Caco-2 (cell line): ENCODE data around the gene B3GNT4. TPM values are rescaled to one million over a fixed set of nuclear protein-coding genes. Genes with fewer than 3 reads are reported as not detected.

Experiments
- BruUV-seq: library from RNA; stranded (reverse); fragments of 400-500 nt; replicated peaks from 2 replicates; lab custom pipeline; 2021; lab: Mats Ljungman, UMichigan
- CTCF ChIA-PET: fragments of 300-600 bp; sonication (Branson Sonifier 250); formaldehyde crosslinking; loops from one replicate; lab custom pipeline; 2022; ENCODE audit warnings: antibody characterized with exemption; lab: Charles Lee
- POLR2A ChIA-PET: fragments of 300-600 bp; sonication (Branson Sonifier 250); formaldehyde crosslinking; loops from one replicate; lab custom pipeline; 2022; ENCODE audit warnings: antibody characterized with exemption; lab: Charles Lee
- DNase-seq, 2 experiments: peaks; one replicate each; pipeline versions ENCODE4 v3.0.0 to v3.0.0-alpha.2; 2020 to 2022
- H3K27me3 ChIP-seq: replicated peaks from 2 replicates; pipeline ENCODE4 v1.6.0; 2011; ENCODE audit warnings: low read length; ENCODE audit not compliant: control insufficient read depth, insufficient read depth
- H3K36me3 ChIP-seq: 2 replicates; pipeline ENCODE4 v1.5.1; 2011; ENCODE audit warnings: low read length; ENCODE audit not compliant: control insufficient read depth, insufficient read depth
- H3K4me1 ChIP-seq: fragments of 250-450 bp; sonication (Bioruptor Pico); 2 replicates; pipeline ENCODE4 v1.5.1; 2020; ENCODE audit warnings: mild to moderate bottlenecking
- H3K4me3 ChIP-seq: 2 replicates; pipeline ENCODE4 v1.5.1; 2011; ENCODE audit warnings: low read depth, mild to moderate bottlenecking, control low read depth, low read length
- H3K9me3 ChIP-seq: fragments of 250-450 bp; sonication (Bioruptor Pico); 2 replicates; pipeline ENCODE4 v1.5.1; 2020; ENCODE audit warnings: mild to moderate bottlenecking, moderate library complexity
- H3K27ac Mint-ChIP-seq: one replicate; pipeline ENCODE4 v1.8.0; 2022; ENCODE audit warnings: mixed read lengths; ENCODE audit not compliant: unreplicated experiment
- H3K27me3 Mint-ChIP-seq: one replicate; pipeline ENCODE4 v1.8.0; 2022; ENCODE audit warnings: mixed read lengths; ENCODE audit not compliant: insufficient read depth, unreplicated experiment
- H3K36me3 Mint-ChIP-seq: one replicate; pipeline ENCODE4 v1.8.0; 2022; ENCODE audit warnings: mild to moderate bottlenecking, mixed read lengths; ENCODE audit not compliant: insufficient read depth, unreplicated experiment
- H3K4me1 Mint-ChIP-seq: one replicate; pipeline ENCODE4 v1.8.0; 2022; ENCODE audit warnings: low read depth, mixed read lengths; ENCODE audit not compliant: unreplicated experiment
- H3K4me3 Mint-ChIP-seq: one replicate; pipeline ENCODE4 v1.8.0; 2022; ENCODE audit warnings: mild to moderate bottlenecking, moderate library complexity, mixed read lengths; ENCODE audit not compliant: unreplicated experiment
- H3K9me3 Mint-ChIP-seq: one replicate; pipeline ENCODE4 v1.8.0; 2022; ENCODE audit warnings: mixed read lengths; ENCODE audit not compliant: unreplicated experiment
- CTCF ChIP-seq, 2 experiments: fragments of 200-600 bp in 1 of 2; IDR thresholded peaks; 1 replicate in 1 of 2; 2 replicates in 1 of 2; pipeline versions ENCODE4 v1.5.1 to v1.8.0; 2011 to 2022; ENCODE audit warnings: antibody characterized with exemption in 1 of 2, control low read depth in 1 of 2, inconsistent platforms in 1 of 2, low read depth in 1 of 2, low read length in 1 of 2, mild to moderate bottlenecking in 1 of 2, moderate library complexity in 1 of 2; ENCODE audit not compliant: insufficient read depth in 1 of 2, severe bottlenecking in 1 of 2, unreplicated experiment in 1 of 2
- intact Hi-C: fragments of 100-400 bp; cut with micrococcal nuclease; formaldehyde crosslinking; loops from one replicate; pipeline ENCODE4 v1.10.0; 2022; ENCODE audit not compliant: unreplicated experiment
- total RNA-seq: library from RNA; stranded (reverse); gene quantifications from 2 replicates; pipeline ENCODE4 v1.2.3, GENCODE V29; 2022

The B3GNT4 gene
- total RNA-seq, 1 experiment from 2014 or later = 2.2 TPM

- Mint-ChIP-seq H3K4me1 (no peaks in the 10 kb centered on the region), H3K27ac (no peak overlapping the region), H3K27me3 (no peaks in the 10 kb centered on the region), H3K9me3 (no peaks in the 10 kb centered on the region), H3K4me3 (no peak overlapping the region), H3K36me3 (no peaks in the 10 kb centered on the region)
- CTCF ChIA-PET = interaction anchor here (0.6 kb wide), 1 partner anchor 31 kb away, joined by 4 read pairs; no protein-coding TSS in a partner anchor
- no peak for DNase-seq
- H3K4me3 ChIP-seq = no peak overlapping the region
- POLR2A ChIA-PET = no interaction called here
- H3K4me1 ChIP-seq = no peaks in the 10 kb centered on the region; the same call in 1 of the 2 replicates
- no TSS peak for BruUV-seq
- no peaks in the 10 kb centered on the region for H3K27me3 ChIP-seq
- H3K36me3 ChIP-seq = no peaks in the 10 kb centered on the region
- intact Hi-C loops = no loop called here
- TF ChIP-seq CTCF (IDR thresholded peaks at IDR 0.05; ENCODE audit: insufficient read depth in 1 of 2, low read depth in 1 of 2, low read length in 1 of 2, severe bottlenecking in 1 of 2, unreplicated experiment in 1 of 2) = no peak
- H3K9me3 ChIP-seq = no peaks in the 10 kb centered on the region
Measured at GRCh38 chr12:122162976-122163375, 40.5 kb upstream of the B3GNT4 start.

- no TSS peak for BruUV-seq
- Mint-ChIP-seq H3K4me3 (no peak overlapping the region), H3K27me3 (no peaks in the 10 kb centered on the region), H3K27ac (no peak overlapping the region), H3K4me1 (no peaks in the 10 kb centered on the region), H3K36me3 (no peaks in the 10 kb centered on the region), H3K9me3 (no peaks in the 10 kb centered on the region)
- no peak for DNase-seq
- CTCF ChIA-PET = interaction anchor here (0.6 kb wide), 1 partner anchor 60 kb away, joined by 3 read pairs; no protein-coding TSS in a partner anchor
- Histone ChIP-seq H3K4me1 (no peaks in the 10 kb centered on the region; the same call in 1 of the 2 replicates), H3K27me3 (no peaks in the 10 kb centered on the region), H3K36me3 (no peaks in the 10 kb centered on the region), H3K4me3 (no peak overlapping the region), H3K9me3 (no peaks in the 10 kb centered on the region)
- intact Hi-C loops = no loop called here
- TF ChIP-seq CTCF (IDR thresholded peaks at IDR 0.05; ENCODE audit: insufficient read depth in 1 of 2, low read depth in 1 of 2, low read length in 1 of 2, severe bottlenecking in 1 of 2, unreplicated experiment in 1 of 2) = no peak
- POLR2A ChIA-PET = no interaction called here
Measured at GRCh38 chr12:122166422-122167349, 36.8 kb upstream of the B3GNT4 start.

- Histone ChIP-seq H3K4me3 (no peak overlapping the region), H3K36me3 (no peaks in the 10 kb centered on the region), H3K4me1 (no peaks in the 10 kb centered on the region; the same call in 1 of the 2 replicates), H3K9me3 (no peaks in the 10 kb centered on the region), H3K27me3 (no peaks in the 10 kb centered on the region)
- intact Hi-C loops = no loop called here
- DNase-seq = no peak
- no TSS peak for BruUV-seq
- no peaks in the 10 kb centered on the region for H3K4me1 Mint-ChIP-seq
- ChIA-PET CTCF (interaction anchor here (0.6 to 1.0 kb wide), 3 partner anchors 20 to 59 kb away, joined by 3 to 4 read pairs (median 3); no protein-coding TSS in a partner anchor), POLR2A (no interaction called here)
- no peaks in the 10 kb centered on the region for H3K9me3 Mint-ChIP-seq
- no peak overlapping the region for H3K4me3 Mint-ChIP-seq
- no peak for TF ChIP-seq CTCF (IDR thresholded peaks at IDR 0.05; ENCODE audit: insufficient read depth in 1 of 2, low read depth in 1 of 2, low read length in 1 of 2, severe bottlenecking in 1 of 2, unreplicated experiment in 1 of 2)
- no peaks in the 10 kb centered on the region for H3K36me3 Mint-ChIP-seq
- no peak overlapping the region for H3K27ac Mint-ChIP-seq
- no peaks in the 10 kb centered on the region for H3K27me3 Mint-ChIP-seq
Measured at GRCh38 chr12:122167356-122167925, 36.1 kb upstream of the B3GNT4 start.
